Heart left ventricle (tissue), 13 donors: ENCODE measurements around the gene SNX11.

ENCODE experiments used
- POLR2A ChIP-seq, 2 donors: fragments of 450-650 bp; IDR thresholded peaks; one replicate each; pipeline ENCODE4 v1.6.1; 2017; ENCODE audit warnings: antibody characterized with exemption in 2 of 2, mild to moderate bottlenecking in 2 of 2, moderate library complexity in 2 of 2
- TF ChIP-seq, protein P1 (sequence below), 12 donors: fragments of 200-600 bp; sonication (generic) in 4 of 12; IDR thresholded peaks; one replicate each; pipeline versions ENCODE4 v1.5.0 to v1.8.0; 2018 to 2022; ENCODE audit warnings: antibody characterized with exemption in 12 of 12, mild to moderate bottlenecking in 5 of 12
- donor health status: ischemic (EF 13 %, LVEDD 7.1; RV severe dilation, severe dysfunction).
- donor health status: DM: no; HTN: yes; CAD: no.
- donor health status: DM: no; HTN: no; CAD: no.
- donor health status: ischemic (EF 25% LVEDD 6.9; RV normal size, moderate dysfunction).
- donor health status: ischemic (EF 25% LVEDD 5.7; RV mildly dilated, moderate dysfunction).
- donor health status: ischemic (EF 35%, LVEDD 5.7; RV mildly dilated, moderate dysfunction).
- donor health status: nonischemic (EF 11% LVEDD 7.7; RV severe dilation, severe dysfunction).
- donor health status: DM: yes; HTN: yes; CAD: no.
- donor health status: PGD.
- donor health status: ischemic (EF 29% LVEDD 5.4; RV normal size, mild dysfunction).
- donor health status: nonischemic (EF 23%, LVEDD 6.1; RV moderate dilation, normal function).

DNA sequence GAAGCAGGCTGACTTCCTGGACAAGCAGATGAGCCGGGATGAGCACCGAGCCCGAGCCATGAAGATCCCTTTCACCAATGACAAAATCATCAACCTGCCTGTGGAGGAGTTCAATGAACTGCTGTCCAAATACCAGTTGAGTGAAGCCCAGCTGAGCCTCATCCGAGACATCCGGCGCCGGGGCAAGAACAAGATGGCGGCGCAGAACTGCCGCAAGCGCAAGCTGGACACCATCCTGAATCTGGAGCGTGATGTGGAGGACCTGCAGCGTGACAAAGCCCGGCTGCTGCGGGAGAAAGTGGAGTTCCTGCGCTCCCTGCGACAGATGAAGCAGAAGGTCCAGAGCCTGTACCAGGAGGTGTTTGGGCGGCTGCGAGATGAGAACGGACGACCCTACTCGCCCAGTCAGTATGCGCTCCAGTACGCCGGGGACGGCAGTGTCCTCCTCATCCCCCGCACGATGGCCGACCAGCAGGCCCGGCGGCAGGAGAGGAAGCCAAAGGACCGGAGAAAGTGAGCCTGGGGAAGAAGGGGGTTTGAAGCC lies 48.4 kb upstream of the SNX11 start:
- TF ChIP-seq, protein P1, sequence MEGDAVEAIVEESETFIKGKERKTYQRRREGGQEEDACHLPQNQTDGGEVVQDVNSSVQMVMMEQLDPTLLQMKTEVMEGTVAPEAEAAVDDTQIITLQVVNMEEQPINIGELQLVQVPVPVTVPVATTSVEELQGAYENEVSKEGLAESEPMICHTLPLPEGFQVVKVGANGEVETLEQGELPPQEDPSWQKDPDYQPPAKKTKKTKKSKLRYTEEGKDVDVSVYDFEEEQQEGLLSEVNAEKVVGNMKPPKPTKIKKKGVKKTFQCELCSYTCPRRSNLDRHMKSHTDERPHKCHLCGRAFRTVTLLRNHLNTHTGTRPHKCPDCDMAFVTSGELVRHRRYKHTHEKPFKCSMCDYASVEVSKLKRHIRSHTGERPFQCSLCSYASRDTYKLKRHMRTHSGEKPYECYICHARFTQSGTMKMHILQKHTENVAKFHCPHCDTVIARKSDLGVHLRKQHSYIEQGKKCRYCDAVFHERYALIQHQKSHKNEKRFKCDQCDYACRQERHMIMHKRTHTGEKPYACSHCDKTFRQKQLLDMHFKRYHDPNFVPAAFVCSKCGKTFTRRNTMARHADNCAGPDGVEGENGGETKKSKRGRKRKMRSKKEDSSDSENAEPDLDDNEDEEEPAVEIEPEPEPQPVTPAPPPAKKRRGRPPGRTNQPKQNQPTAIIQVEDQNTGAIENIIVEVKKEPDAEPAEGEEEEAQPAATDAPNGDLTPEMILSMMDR (IDR thresholded peaks at IDR 0.05) = no peak
- TF ChIP-seq POLR2A (IDR thresholded peaks at IDR 0.05) = no peak
